ENCODE results near the gene CRADD.
"Not testable (repeated sequence)": the region's sequence is repeated elsewhere in the genome, so short reads cannot be mapped to it uniquely, and the experiment has no call there.

CRADD gene

GRCh38 chr12:93706387-93706786 is 29.2 kb downstream of the CRADD start:
- DNase-seq: no peak

- no peak for DNase-seq
Observed at GRCh38 chr12:93706824-93707223, 29.6 kb downstream of the CRADD start.

GRCh38 chr12:93707836-93708235 is 30.7 kb downstream of the CRADD start:
- no peak for DNase-seq

- DNase-seq: no peak
Observed at GRCh38 chr12:93708952-93709351, 31.8 kb downstream of the CRADD start.

- DNase-seq: no peak
Observed at GRCh38 chr12:93709386-93709785, 32.2 kb downstream of the CRADD start.

- no peak for DNase-seq
Observed at GRCh38 chr12:93710574-93710926, 33.4 kb downstream of the CRADD start.

- not testable (repeated sequence) for DNase-seq
Observed at GRCh38 chr12:93711502-93711901, 34.3 kb downstream of the CRADD start.

GRCh38 chr12:93712200-93712599 is 35.0 kb downstream of the CRADD start:
- DNase-seq: no peak

- no peak for DNase-seq
Observed at GRCh38 chr12:93713060-93713459, 35.9 kb downstream of the CRADD start.

- DNase-seq: no peak
Observed at GRCh38 chr12:93713800-93714199, 36.6 kb downstream of the CRADD start.

- no peak for DNase-seq
Observed at GRCh38 chr12:93714382-93714781, 37.2 kb downstream of the CRADD start.

- no peak for DNase-seq
Observed at GRCh38 chr12:93719710-93720109, 42.5 kb downstream of the CRADD start.

- DNase-seq: no peak
Observed at GRCh38 chr12:93720559-93720958, 43.4 kb downstream of the CRADD start.

GRCh38 chr12:93722179-93722578 is 45.0 kb downstream of the CRADD start:
- no peak for DNase-seq

GRCh38 chr12:93722835-93723567 is 45.8 kb downstream of the CRADD start:
- no peak for DNase-seq

GRCh38 chr12:93723568-93723930 is 46.4 kb downstream of the CRADD start:
- DNase-seq: no peak

- DNase-seq: no peak
Observed at GRCh38 chr12:93725531-93725930, 48.4 kb downstream of the CRADD start.

GRCh38 chr12:93727195-93727811 is 50.1 kb downstream of the CRADD start:
- no peak for DNase-seq

- DNase-seq: no peak
Observed at GRCh38 chr12:93727911-93728310, 50.7 kb downstream of the CRADD start.

- no peak for DNase-seq
Observed at GRCh38 chr12:93729934-93730333, 52.8 kb downstream of the CRADD start.

- DNase-seq: peak in 11 of 51 donors; percentile 3 to 44 (median 12)
Observed at GRCh38 chr12:93733358-93733757, 56.2 kb downstream of the CRADD start.

- DNase-seq: no peak
Observed at GRCh38 chr12:93733928-93734327, 56.8 kb downstream of the CRADD start.

GRCh38 chr12:93734784-93735183 is 57.6 kb downstream of the CRADD start:
- DNase-seq: no peak
